Sigmoid colon (tissue), 7 donors: ENCODE measurements around the gene KRTAP12-1. TPM values are rescaled to one million over a fixed set of nuclear protein-coding genes. Genes with fewer than 3 reads are reported as not detected.

Source experiments
- DNase-seq: peaks from one replicate; pipeline ENCODE4 v3.0.0-alpha.2; 2019
- H3K27ac ChIP-seq, 4 donors: fragments of 200-600 bp; sonication (generic); one replicate each; pipeline ENCODE4 v1.5.1; 2016 to 2019; ENCODE audit warnings: mild to moderate bottlenecking in 1 of 4
- H3K27me3 ChIP-seq, 3 donors: fragments of 200-600 bp; sonication (generic); one replicate each; pipeline ENCODE4 v1.5.1; 2019; ENCODE audit warnings: mild to moderate bottlenecking in 1 of 3
- H3K36me3 ChIP-seq, 4 donors: fragments of 200-600 bp; sonication (generic); one replicate each; pipeline ENCODE4 v1.5.1; 2016 to 2019
- H3K4me1 ChIP-seq, 4 donors: fragments of 200-600 bp; sonication (generic); one replicate each; pipeline ENCODE4 v1.5.1; 2017 to 2019
- H3K4me3 ChIP-seq, 4 donors: fragments of 200-600 bp; sonication (generic); one replicate each; pipeline ENCODE4 v1.5.1; 2017 to 2019; ENCODE audit warnings: mild to moderate bottlenecking in 2 of 4, moderate library complexity in 1 of 4
- H3K9me3 ChIP-seq, 4 donors: fragments of 200-600 bp in 3 of 4; sonication (generic) in 3 of 4; one replicate each; pipeline versions ENCODE4 v1.5.1 to v1.6.1; 2013 to 2019
- EP300 ChIP-seq, 4 donors: sonication (generic); formaldehyde crosslinking; IDR thresholded peaks; one replicate each; pipeline ENCODE4 v1.6.1; 2017; ENCODE audit warnings: antibody characterized with exemption in 4 of 4
- POLR2A ChIP-seq, 2 donors: fragments of 450-650 bp; IDR thresholded peaks; one replicate each; pipeline ENCODE4 v1.6.1; 2016; ENCODE audit warnings: antibody characterized with exemption in 2 of 2, mild to moderate bottlenecking in 2 of 2, moderate library complexity in 2 of 2
- POLR2AphosphoS5 ChIP-seq, 4 donors: sonication (generic); formaldehyde crosslinking; IDR thresholded peaks; one replicate each; pipeline ENCODE4 v1.6.1; 2017; ENCODE audit warnings: antibody characterized with exemption in 4 of 4
- WGBS, 2 donors: extraction: QIAGEN DNeasy Blood & Tissue Kit; methylation state at CpG; one replicate each; pipeline ENCODE4 v1.1.7; 2013; 5-methylcytosine and 5-hydroxymethylcytosine counted together
- intact Hi-C: fragments of 100-400 bp; cut with DNase I; formaldehyde crosslinking; loops from one replicate; pipeline ENCODE4 v1.15.1; 2023
- polyA plus RNA-seq, 3 donors: library from polyadenylated mRNA; stranded (reverse); fragments of 200-250 nt; gene quantifications; one replicate each; pipeline ENCODE4 v1.2.3, GENCODE V29; 2013
- total RNA-seq, 4 donors: library from RNA; depleted of rRNA; stranded (reverse); fragments of >200 nt; gene quantifications; one replicate each; pipeline ENCODE4 v1.1.0, GENCODE V29; 2016
- TF ChIP-seq, protein P1 (sequence below), 4 experiments: fragments of 450-650 bp in 3 of 4; fragments of 200-600 bp in 1 of 4; IDR thresholded peaks; one replicate each; pipeline ENCODE4 v1.5.1; 2016 to 2019; ENCODE audit warnings: antibody characterized with exemption in 4 of 4, mild to moderate bottlenecking in 3 of 4, moderate library complexity in 2 of 4
- donor health status: healthy with polysubstance abuse.
- donor health status: Bipolar disorder and iron deficiency.
- donor health status: healthy.

Gene KRTAP12-1
- total and polyA plus RNA-seq, 7 donors = not detected

DNA sequence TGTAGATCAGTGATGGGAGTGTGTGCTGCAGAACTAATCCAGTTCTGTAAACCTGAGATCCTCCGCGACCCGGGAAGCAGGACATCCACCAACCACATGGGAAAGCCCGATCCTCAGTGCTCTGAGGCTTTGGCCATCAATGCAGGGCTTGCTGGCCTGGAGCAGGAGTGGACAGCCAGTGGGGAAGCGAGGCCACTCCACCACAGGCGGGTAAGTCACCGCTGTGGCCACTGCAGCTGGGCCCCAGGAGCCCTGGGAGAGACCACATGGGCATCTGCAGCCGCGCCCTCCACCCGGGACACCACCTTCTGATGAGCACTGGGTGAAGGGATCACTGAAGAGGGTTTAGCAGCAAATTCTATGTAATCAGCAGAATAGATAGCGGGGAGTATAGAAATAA lies 811 bp downstream of the KRTAP12-1 start:
- H3K27me3 ChIP-seq = peaks cover 0 to 11% (median 0%) of the 10 kb centered on the region in 3 donors
- no peak overlapping the region for H3K27ac ChIP-seq
- no peaks in the 10 kb centered on the region for H3K36me3 ChIP-seq
- intact Hi-C loops = no loop called here
- TF ChIP-seq POLR2A (IDR thresholded peaks at IDR 0.05) (no peak), EP300 (IDR thresholded peaks at IDR 0.05) (no peak), POLR2AphosphoS5 (IDR thresholded peaks at IDR 0.05) (no peak)
- TF ChIP-seq, protein P1, sequence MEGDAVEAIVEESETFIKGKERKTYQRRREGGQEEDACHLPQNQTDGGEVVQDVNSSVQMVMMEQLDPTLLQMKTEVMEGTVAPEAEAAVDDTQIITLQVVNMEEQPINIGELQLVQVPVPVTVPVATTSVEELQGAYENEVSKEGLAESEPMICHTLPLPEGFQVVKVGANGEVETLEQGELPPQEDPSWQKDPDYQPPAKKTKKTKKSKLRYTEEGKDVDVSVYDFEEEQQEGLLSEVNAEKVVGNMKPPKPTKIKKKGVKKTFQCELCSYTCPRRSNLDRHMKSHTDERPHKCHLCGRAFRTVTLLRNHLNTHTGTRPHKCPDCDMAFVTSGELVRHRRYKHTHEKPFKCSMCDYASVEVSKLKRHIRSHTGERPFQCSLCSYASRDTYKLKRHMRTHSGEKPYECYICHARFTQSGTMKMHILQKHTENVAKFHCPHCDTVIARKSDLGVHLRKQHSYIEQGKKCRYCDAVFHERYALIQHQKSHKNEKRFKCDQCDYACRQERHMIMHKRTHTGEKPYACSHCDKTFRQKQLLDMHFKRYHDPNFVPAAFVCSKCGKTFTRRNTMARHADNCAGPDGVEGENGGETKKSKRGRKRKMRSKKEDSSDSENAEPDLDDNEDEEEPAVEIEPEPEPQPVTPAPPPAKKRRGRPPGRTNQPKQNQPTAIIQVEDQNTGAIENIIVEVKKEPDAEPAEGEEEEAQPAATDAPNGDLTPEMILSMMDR (IDR thresholded peaks at IDR 0.05) = no peak
- 70 to 78% methylated on average over 11 of the region's 11 CpGs for WGBS, 2 donors
- DNase-seq = no peak
- H3K4me1 ChIP-seq = no peaks in the 10 kb centered on the region
- H3K9me3 ChIP-seq = no peaks in the 10 kb centered on the region
- H3K4me3 ChIP-seq = no peak overlapping the region

DNA sequence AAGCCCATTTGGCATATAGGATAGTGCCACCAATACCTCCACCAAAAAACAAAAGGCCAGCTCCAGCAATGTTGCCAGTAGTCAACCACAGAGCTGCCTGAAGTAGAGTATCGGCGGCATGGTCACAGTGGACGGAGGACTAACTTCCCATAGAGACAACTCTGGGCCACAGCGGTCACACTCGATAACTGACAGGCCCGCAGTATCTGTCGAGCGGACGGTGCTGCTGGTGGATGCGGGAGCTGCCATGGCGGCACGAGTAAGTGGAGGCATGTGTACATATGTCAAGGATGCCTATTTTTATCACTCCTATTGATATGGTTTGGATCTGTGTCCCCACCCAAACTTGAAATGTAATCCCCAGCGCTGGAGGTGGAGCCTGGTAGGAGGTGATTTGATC lies 4.1 kb downstream of the KRTAP12-1 start:
- H3K4me3 ChIP-seq = no peak overlapping the region
- no peak overlapping the region for H3K27ac ChIP-seq
- no peak for DNase-seq
- 90 to 95% methylated on average over 13 of the region's 13 CpGs for WGBS, 2 donors
- TF ChIP-seq, protein P1 (IDR thresholded peaks at IDR 0.05) = no peak
- TF ChIP-seq POLR2AphosphoS5 (IDR thresholded peaks at IDR 0.05) (no peak), EP300 (IDR thresholded peaks at IDR 0.05) (no peak), POLR2A (IDR thresholded peaks at IDR 0.05) (no peak)
- H3K27me3 ChIP-seq = peaks cover 0 to 5% (median 0%) of the 10 kb centered on the region in 3 donors
- no peaks in the 10 kb centered on the region for H3K4me1 ChIP-seq
- H3K36me3 ChIP-seq = no peaks in the 10 kb centered on the region
- intact Hi-C loops = no loop called here
- H3K9me3 ChIP-seq = peaks cover 0 to 3% (median 0%) of the 10 kb centered on the region in 4 donors

- H3K27ac ChIP-seq = no peak overlapping the region
- H3K4me1 ChIP-seq = no peaks in the 10 kb centered on the region
- H3K9me3 ChIP-seq = peaks cover 0 to 13% (median 0%) of the 10 kb centered on the region in 4 donors
- TF ChIP-seq, protein P1 (IDR thresholded peaks at IDR 0.05) = no peak
- TF ChIP-seq POLR2AphosphoS5 (IDR thresholded peaks at IDR 0.05) (no peak), POLR2A (IDR thresholded peaks at IDR 0.05) (no peak), EP300 (IDR thresholded peaks at IDR 0.05) (no peak)
- no peak for DNase-seq
- H3K27me3 ChIP-seq = peaks cover 0 to 5% (median 0%) of the 10 kb centered on the region in 3 donors
- intact Hi-C loops = no loop called here
- H3K36me3 ChIP-seq = no peaks in the 10 kb centered on the region
- 94 to 100% methylated on average over 1 of the region's 1 CpG for WGBS, 2 donors
- no peak overlapping the region for H3K4me3 ChIP-seq
Measured at GRCh38 chr21:44671911-44672310, 10.1 kb downstream of the KRTAP12-1 start.

DNA sequence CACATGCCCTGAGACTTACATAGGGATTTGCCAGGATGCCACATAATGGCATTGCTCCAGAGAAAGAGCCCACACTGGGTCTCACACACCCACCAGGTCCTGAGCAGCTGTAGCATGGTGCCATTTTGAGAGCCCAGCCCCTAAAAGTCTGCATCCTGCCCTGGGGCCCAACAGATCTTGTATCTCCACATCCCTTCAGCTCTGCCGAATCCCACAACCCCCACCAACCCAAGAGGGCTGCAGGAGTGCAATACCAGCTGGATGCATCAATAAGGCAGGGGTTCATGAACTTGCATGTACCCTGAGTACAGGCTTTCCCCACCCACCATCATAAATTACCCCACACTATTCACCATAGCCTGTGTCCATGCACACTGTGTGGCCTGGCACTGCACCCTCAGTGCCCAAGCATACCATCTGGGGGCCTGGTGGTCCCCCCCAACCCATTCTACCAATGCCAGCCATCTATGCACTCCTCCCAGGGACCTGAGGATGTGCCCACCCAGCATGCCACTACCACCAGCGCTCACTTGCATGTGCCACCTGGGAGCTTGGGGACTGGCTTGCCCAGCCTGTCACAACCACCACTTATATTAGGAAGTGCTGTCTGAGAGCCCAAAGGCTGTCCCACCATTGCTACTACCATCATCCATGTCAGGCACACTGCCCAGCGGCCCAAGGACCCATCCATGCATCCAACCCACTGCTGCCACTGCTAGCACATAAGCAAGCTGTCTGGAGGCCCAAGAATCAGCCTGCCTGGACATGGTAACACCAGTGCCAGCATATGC lies 11.1 kb downstream of the KRTAP12-1 start:
- peaks cover 0 to 13% (median 0%) of the 10 kb centered on the region in 4 donors for H3K9me3 ChIP-seq
- H3K27me3 ChIP-seq = peaks cover 0 to 5% (median 0%) of the 10 kb centered on the region in 3 donors
- H3K4me3 ChIP-seq = no peak overlapping the region
- intact Hi-C loops = no loop called here
- no peaks in the 10 kb centered on the region for H3K36me3 ChIP-seq
- no peak for DNase-seq
- WGBS, 2 donors = 69 to 82% methylated on average over 3 of the region's 3 CpGs
- H3K4me1 ChIP-seq = no peaks in the 10 kb centered on the region
- H3K27ac ChIP-seq = no peak overlapping the region
- no peak for TF ChIP-seq POLR2A (IDR thresholded peaks at IDR 0.05)

DNA sequence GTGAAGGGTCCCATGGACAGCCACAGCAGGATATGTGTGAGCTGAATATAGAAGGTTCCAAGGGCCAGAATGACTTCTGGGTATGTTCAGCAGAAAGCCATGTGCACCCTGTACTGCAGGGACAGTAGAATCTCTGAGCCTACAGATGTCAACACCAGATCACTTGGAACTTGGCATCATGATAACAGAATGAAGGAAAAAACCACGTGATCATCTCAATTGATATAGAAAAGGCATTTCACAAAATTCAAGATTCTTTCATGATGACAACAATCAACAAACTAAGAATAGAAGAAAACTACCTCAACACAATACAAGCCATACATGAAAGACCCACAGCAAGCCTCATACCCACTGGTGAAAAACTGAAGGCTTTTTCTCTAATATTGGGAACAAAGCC lies 14.4 kb downstream of the KRTAP12-1 start:
- no peaks in the 10 kb centered on the region for H3K4me1 ChIP-seq
- no peaks in the 10 kb centered on the region for H3K36me3 ChIP-seq
- no peak overlapping the region for H3K4me3 ChIP-seq
- no peak for TF ChIP-seq POLR2AphosphoS5 (IDR thresholded peaks at IDR 0.05)
- no peak for TF ChIP-seq EP300 (IDR thresholded peaks at IDR 0.05)
- TF ChIP-seq, protein P1 (IDR thresholded peaks at IDR 0.05) = no peak
- no peak for TF ChIP-seq POLR2A (IDR thresholded peaks at IDR 0.05)
- H3K27ac ChIP-seq = no peak overlapping the region
- peaks cover 0 to 5% (median 0%) of the 10 kb centered on the region in 3 donors for H3K27me3 ChIP-seq
- 69 to 86% methylated on average over 1 of the region's 1 CpG for WGBS, 2 donors
- no peak for DNase-seq
- peaks cover 0 to 9% (median 0%) of the 10 kb centered on the region in 4 donors for H3K9me3 ChIP-seq
- intact Hi-C loops = no loop called here
